ENCODE measurements around the gene DOK3. TPM values are rescaled to one million over a fixed set of nuclear protein-coding genes. Genes with fewer than 3 reads are reported as not detected.

Gene DOK3
- total RNA-seq, 1 experiment from 2014 or later: 16.4 TPM

GRCh38 chr5:177462021-177462670 is 47.5 kb downstream of the DOK3 start:
- Mint-ChIP-seq H3K9me3 (peaks cover 2 to 11% of the 10 kb centered on the region in 2 experiments; a peak in 1 of 5 replicates), H3K36me3 (ENCODE audit: insufficient read depth in 1 of 3, low read depth in 3 of 3) (peaks cover 52 to 76% (median 76%) of the 10 kb centered on the region in 3 experiments), H3K4me3 (no peak overlapping the region), H3K27me3 (ENCODE audit: low read depth) (no peaks in the 10 kb centered on the region; the same call in 1 of the 2 replicates), H3K27ac (no peak overlapping the region; a peak in 1 of 7 replicates), H3K4me1 (peaks cover 2 to 3% of the 10 kb centered on the region in 2 experiments)
- Histone ChIP-seq H2AFZ (ENCODE audit: low read length) (no peak overlapping the region), H3K9me3 (ENCODE audit: control insufficient read depth, low read depth, low read length) (no peaks in the 10 kb centered on the region), H2AK5ac (ENCODE audit: insufficient read length, low read length) (no peak overlapping the region), H4K5ac (ENCODE audit: insufficient read length, low read depth, low read length) (no peak overlapping the region), H4K91ac (ENCODE audit: insufficient read length, low read depth, low read length) (no peak overlapping the region), H2BK120ac (ENCODE audit: low read depth, low read length, poor library complexity, severe bottlenecking) (no peak overlapping the region), H2BK12ac (ENCODE audit: insufficient read length, low read depth, low read length) (no peak overlapping the region), H2BK5ac (ENCODE audit: insufficient read length, low read length) (no peak overlapping the region), H3K23ac (ENCODE audit: insufficient read length, low read depth, low read length) (no peak overlapping the region), H3K56ac (ENCODE audit: insufficient read length, low read depth, low read length) (no peak overlapping the region), H3K79me2 (ENCODE audit: insufficient read depth, low read length) (no peaks in the 10 kb centered on the region), H3K4me2 (ENCODE audit: insufficient read depth, insufficient read length, low read length) (no peak overlapping the region), H4K20me1 (ENCODE audit: control insufficient read depth, insufficient read depth, insufficient read length) (no peaks in the 10 kb centered on the region), H3K9ac (ENCODE audit: extremely low read depth, insufficient read length, low read length) (no peak overlapping the region), H3K4ac (ENCODE audit: low read depth, low read length) (no peak overlapping the region), H3K18ac (ENCODE audit: insufficient read length, low read depth, low read length) (no peak overlapping the region), H2BK15ac (ENCODE audit: low read depth, low read length) (no peak overlapping the region), H4K8ac (replicated peaks; ENCODE audit: insufficient read length, low read depth, low read length) (no peak overlapping the region), H3K4me1 (ENCODE audit: insufficient read depth, low read length) (no peaks in the 10 kb centered on the region), H3K14ac (ENCODE audit: insufficient read depth, low read length) (no peak overlapping the region), H2BK20ac (ENCODE audit: low read depth, low read length, poor library complexity, severe bottlenecking) (no peak overlapping the region), H3K79me1 (ENCODE audit: insufficient read depth, low read depth, low read length, poor library complexity, severe bottlenecking) (no peaks in the 10 kb centered on the region), H3K23me2 (ENCODE audit: insufficient read length, low read depth, low read length, poor library complexity, severe bottlenecking) (no peaks in the 10 kb centered on the region), H3T11ph (ENCODE audit: low read length) (no peak overlapping the region), H3K27ac (ENCODE audit: insufficient read length, low read depth, low read length) (no peak overlapping the region), H3K27me3 (ENCODE audit: insufficient read depth, low read length) (no peaks in the 10 kb centered on the region)
- no peak for TF ChIP-seq CTCF (conservative IDR thresholded peaks at IDR 0.05)
- no CpG with 5 or more reads among the region's 27 CpGs for WGBS (ENCODE audit: extremely low coverage, insufficient read length, low lambda C conversion rate)
- no peak for DNase-seq
